KMS-11 (cell line): ENCODE data around the gene CLECL1.
A peak's percentile ranks its signal among the peaks of the same experiment; 100 is the strongest.
"Not testable (repeated sequence)": the region's sequence is repeated elsewhere in the genome, so short reads cannot be mapped to it uniquely, and the experiment has no call there.

Experiments used
- H2AFZ ChIP-seq: fragments of 200-600 bp; sonication (generic); 2 replicates; pipeline ENCODE4 v1.6.1; 2016; ENCODE audit warnings: antibody characterized with exemption, mixed run types, low read depth
- H3K27ac ChIP-seq: fragments of 200-600 bp; sonication (generic); 2 replicates; pipeline ENCODE4 v1.6.1; 2016; ENCODE audit warnings: mild to moderate bottlenecking, mixed run types
- H3K27me3 ChIP-seq: fragments of 200-600 bp; sonication (generic); 2 replicates; pipeline ENCODE4 v1.6.1; 2017; ENCODE audit warnings: mild to moderate bottlenecking, low read depth, mixed run types, moderate library complexity; ENCODE audit not compliant: insufficient read depth
- H3K36me3 ChIP-seq: fragments of 200-600 bp; sonication (generic); 2 replicates; pipeline ENCODE4 v1.6.1; 2017; ENCODE audit warnings: mild to moderate bottlenecking, mixed run types; ENCODE audit not compliant: insufficient read depth
- H3K4me1 ChIP-seq: fragments of 200-600 bp; sonication (generic); 2 replicates; pipeline ENCODE4 v1.6.1; 2016; ENCODE audit warnings: mild to moderate bottlenecking, low read depth, mixed run types; ENCODE audit not compliant: poor library complexity, severe bottlenecking
- H3K4me2 ChIP-seq: fragments of 200-600 bp; sonication (generic); 2 replicates; pipeline ENCODE4 v1.7.0; 2016; ENCODE audit warnings: mild to moderate bottlenecking, mixed run types
- H3K4me3 ChIP-seq: fragments of 200-600 bp; sonication (generic); IDR thresholded peaks from 2 replicates; pipeline ENCODE4 v1.6.1; 2017; ENCODE audit warnings: low read depth, low read length, mixed read lengths; ENCODE audit not compliant: insufficient read depth
- H3K79me2 ChIP-seq: fragments of 200-600 bp; sonication (generic); 2 replicates; pipeline ENCODE4 v1.6.1; 2016; ENCODE audit warnings: low read depth, mixed run types; ENCODE audit not compliant: insufficient read depth
- H3K9ac ChIP-seq: fragments of 200-600 bp; sonication (generic); 2 replicates; pipeline ENCODE4 v1.6.1; 2016; ENCODE audit warnings: mild to moderate bottlenecking, mixed run types
- H4K20me1 ChIP-seq: fragments of 200-600 bp; sonication (generic); 2 replicates; pipeline ENCODE4 v1.6.1; 2016; ENCODE audit warnings: mild to moderate bottlenecking, mixed run types; ENCODE audit not compliant: insufficient read depth
- TF ChIP-seq, protein P1 (sequence below): fragments of 200-600 bp; sonication (generic); conservative IDR thresholded peaks from 2 replicates; pipeline ENCODE4 v1.6.1; 2017; ENCODE audit warnings: low read depth, mild to moderate bottlenecking, antibody characterized with exemption, low read length, moderate library complexity, mixed read lengths

The CLECL1 gene

DNA sequence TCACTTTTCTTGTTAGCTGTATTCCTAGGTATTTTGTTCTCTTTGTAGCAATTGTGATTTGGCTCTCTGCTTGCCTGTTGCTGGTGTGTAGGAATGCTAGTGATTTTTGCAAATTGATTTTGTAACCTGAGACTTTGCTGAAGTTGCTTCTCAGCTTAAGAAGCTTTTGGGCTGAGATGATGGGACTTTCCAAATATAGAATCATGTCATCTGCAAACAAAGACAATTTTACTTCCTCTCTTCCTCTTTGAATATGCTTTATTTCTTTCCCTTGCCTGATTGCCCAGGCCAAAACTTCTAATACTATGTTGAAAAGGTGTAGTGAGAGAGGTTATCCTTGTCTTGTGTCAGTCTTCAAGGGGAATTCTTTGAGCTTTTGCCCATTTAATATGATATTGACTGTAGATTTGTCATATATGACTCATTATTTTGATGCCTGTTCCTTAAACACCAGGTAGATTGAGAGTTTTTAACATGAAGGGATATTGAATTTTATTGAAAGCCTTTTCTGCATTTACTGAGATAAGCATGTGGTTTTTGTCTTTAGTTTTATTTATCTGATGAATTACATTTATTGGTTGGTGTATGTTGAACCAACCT lies 26.7 kb downstream of the CLECL1 start:
- Histone ChIP-seq H2AFZ (peak overlapping the region; percentile 42; the same call in 1 of the 2 replicates), H4K20me1 (no peaks in the 10 kb centered on the region), H3K4me2 (peak overlapping the region; percentile 76), H3K9ac (no peak overlapping the region; the same call in 1 of the 2 replicates), H3K4me1 (peaks cover 83% of the 10 kb centered on the region), H3K27ac (peak overlapping the region; percentile 90), H3K36me3 (no peaks in the 10 kb centered on the region), H3K4me3 (no peak overlapping the region), H3K79me2 (no peaks in the 10 kb centered on the region), H3K27me3 (no peaks in the 10 kb centered on the region)
- TF ChIP-seq, protein P1, sequence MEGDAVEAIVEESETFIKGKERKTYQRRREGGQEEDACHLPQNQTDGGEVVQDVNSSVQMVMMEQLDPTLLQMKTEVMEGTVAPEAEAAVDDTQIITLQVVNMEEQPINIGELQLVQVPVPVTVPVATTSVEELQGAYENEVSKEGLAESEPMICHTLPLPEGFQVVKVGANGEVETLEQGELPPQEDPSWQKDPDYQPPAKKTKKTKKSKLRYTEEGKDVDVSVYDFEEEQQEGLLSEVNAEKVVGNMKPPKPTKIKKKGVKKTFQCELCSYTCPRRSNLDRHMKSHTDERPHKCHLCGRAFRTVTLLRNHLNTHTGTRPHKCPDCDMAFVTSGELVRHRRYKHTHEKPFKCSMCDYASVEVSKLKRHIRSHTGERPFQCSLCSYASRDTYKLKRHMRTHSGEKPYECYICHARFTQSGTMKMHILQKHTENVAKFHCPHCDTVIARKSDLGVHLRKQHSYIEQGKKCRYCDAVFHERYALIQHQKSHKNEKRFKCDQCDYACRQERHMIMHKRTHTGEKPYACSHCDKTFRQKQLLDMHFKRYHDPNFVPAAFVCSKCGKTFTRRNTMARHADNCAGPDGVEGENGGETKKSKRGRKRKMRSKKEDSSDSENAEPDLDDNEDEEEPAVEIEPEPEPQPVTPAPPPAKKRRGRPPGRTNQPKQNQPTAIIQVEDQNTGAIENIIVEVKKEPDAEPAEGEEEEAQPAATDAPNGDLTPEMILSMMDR = no peak

DNA sequence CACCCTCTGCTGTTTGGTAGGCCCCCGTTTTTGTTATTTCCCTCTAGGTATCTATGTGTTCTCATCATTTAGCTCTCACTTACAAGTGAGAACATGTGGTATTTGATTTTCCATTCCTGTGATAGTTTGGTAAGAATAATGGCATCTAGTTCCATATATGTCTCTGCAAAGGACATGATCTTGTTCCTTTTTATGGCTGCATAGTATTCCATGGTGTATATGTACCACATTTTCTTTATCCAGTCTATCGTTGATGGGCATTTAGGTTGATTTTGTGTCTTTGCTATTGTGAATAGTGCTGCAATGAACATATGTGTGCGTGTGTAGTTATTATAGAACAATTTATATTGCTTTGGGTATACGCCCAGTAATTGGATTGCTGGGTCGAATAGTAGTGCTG lies 28.3 kb downstream of the CLECL1 start:
- H2AFZ ChIP-seq, H3K9ac ChIP-seq, H3K4me3 ChIP-seq, H3K27me3 ChIP-seq, H3K27ac ChIP-seq, H4K20me1 ChIP-seq, H3K79me2 ChIP-seq, H3K4me2 ChIP-seq, H3K36me3 ChIP-seq: not testable (repeated sequence)
- peaks cover 68% of the 10 kb centered on the region for H3K4me1 ChIP-seq

GRCh38 chr12:9702255-9702654 lies 30.6 kb downstream of the CLECL1 start:
- Histone ChIP-seq H3K27me3 (no peaks in the 10 kb centered on the region), H3K4me1 (peaks cover 46% of the 10 kb centered on the region), H3K27ac (no peak overlapping the region), H2AFZ (no peak overlapping the region), H3K36me3 (no peaks in the 10 kb centered on the region), H3K4me2 (no peak overlapping the region), H4K20me1 (no peaks in the 10 kb centered on the region), H3K79me2 (no peaks in the 10 kb centered on the region), H3K4me3 (no peak overlapping the region), H3K9ac (no peak overlapping the region)
- TF ChIP-seq, protein P1 = no peak

- H4K20me1 ChIP-seq = no peaks in the 10 kb centered on the region
- no peak overlapping the region for H2AFZ ChIP-seq
- no peaks in the 10 kb centered on the region for H3K79me2 ChIP-seq
- no peak overlapping the region for H3K27ac ChIP-seq
- H3K36me3 ChIP-seq = no peaks in the 10 kb centered on the region
- H3K27me3 ChIP-seq = no peaks in the 10 kb centered on the region
- TF ChIP-seq, protein P1 = no peak
- H3K4me3 ChIP-seq = no peak overlapping the region
- no peak overlapping the region for H3K9ac ChIP-seq
- no peak overlapping the region for H3K4me2 ChIP-seq
- peaks cover 40% of the 10 kb centered on the region for H3K4me1 ChIP-seq
These were observed 31.3 kb downstream of the CLECL1 start for GRCh38 chr12:9701380-9702154.

- no peak overlapping the region for H3K27ac ChIP-seq
- H3K36me3 ChIP-seq = no peaks in the 10 kb centered on the region
- H3K4me3 ChIP-seq = no peak overlapping the region
- no peak overlapping the region for H2AFZ ChIP-seq
- peaks cover 30% of the 10 kb centered on the region for H3K4me1 ChIP-seq
- H4K20me1 ChIP-seq = no peaks in the 10 kb centered on the region
- H3K27me3 ChIP-seq = no peaks in the 10 kb centered on the region
- no peak overlapping the region for H3K4me2 ChIP-seq
- H3K9ac ChIP-seq = no peak overlapping the region
- H3K79me2 ChIP-seq = no peaks in the 10 kb centered on the region
- TF ChIP-seq, protein P1 = no peak
These were observed 32.3 kb downstream of the CLECL1 start for GRCh38 chr12:9700606-9700956.
